ENCODE results near the gene VPS26B. TPM values are rescaled to one million over a fixed set of nuclear protein-coding genes. Genes with fewer than 3 reads are reported as not detected.

The VPS26B gene
- total and polyA plus RNA-seq, 2 experiments from 2014 or later: 43.9 to 56.5 TPM

DNA sequence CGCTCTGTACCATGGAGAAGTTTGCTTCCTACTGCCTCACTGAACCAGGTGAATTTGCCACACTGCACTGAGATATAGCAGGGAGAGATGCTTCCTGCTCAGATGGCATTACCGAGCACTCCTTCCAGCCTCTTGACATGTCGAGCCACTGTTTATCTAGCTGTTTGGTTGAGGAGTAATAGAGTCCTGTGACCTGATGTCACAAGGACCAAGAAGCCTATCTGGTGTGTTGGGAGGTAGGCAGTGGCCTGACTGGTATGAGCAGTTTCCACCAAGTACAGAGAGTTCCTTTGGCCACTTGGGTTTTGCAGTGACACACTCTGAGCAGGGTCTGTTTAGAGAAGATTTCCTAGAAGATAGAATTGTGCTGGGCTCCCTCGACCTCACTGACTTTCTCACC is 34.1 kb downstream of the VPS26B start:
- peaks cover 20% of the 10 kb centered on the region for H3K36me3 ChIP-seq
- no peak for DNase-seq (ENCODE audit: low read depth in 1 of 2, low spot score in 1 of 2)
- TF ChIP-seq CTCF (IDR thresholded peaks at IDR 0.05; ENCODE audit: low read depth, low read length): no peak

DNA sequence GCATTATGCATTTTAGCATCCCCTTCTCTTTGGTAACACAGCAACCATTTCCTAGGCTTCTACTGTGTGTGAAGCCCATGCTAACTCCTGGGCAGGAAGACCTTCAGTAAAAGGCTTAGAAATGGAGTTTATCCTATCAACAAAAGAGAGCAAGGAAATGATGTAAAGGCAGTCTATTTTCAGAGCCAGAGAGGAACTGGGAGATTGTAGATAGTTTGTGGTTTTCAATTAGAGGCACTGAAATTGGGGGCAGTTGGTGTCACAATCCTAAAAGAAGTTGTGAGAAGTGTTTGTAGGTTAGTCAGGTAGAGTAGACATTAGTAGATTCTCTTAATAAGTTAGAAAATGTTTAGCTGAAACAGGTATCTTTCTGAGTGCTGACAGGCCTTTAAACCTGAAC is 36.0 kb downstream of the VPS26B start:
- TF ChIP-seq CTCF (IDR thresholded peaks at IDR 0.05; ENCODE audit: low read depth, low read length): no peak
- H3K4me3 ChIP-seq: no peak overlapping the region
- peaks cover 20% of the 10 kb centered on the region for H3K36me3 ChIP-seq
- no peak for DNase-seq (ENCODE audit: low read depth in 1 of 2, low spot score in 1 of 2)
- no peaks in the 10 kb centered on the region for H3K4me1 ChIP-seq (ENCODE audit: low read depth)
- H3K9me3 ChIP-seq (ENCODE audit: low read depth): no peaks in the 10 kb centered on the region
- H3K27me3 ChIP-seq: no peaks in the 10 kb centered on the region
- no peak overlapping the region for H3K27ac ChIP-seq

More for the DNA sequence above, 34.1 kb downstream of the VPS26B start:
- Histone ChIP-seq H3K27me3 (no peaks in the 10 kb centered on the region), H3K4me3 (no peak overlapping the region), H3K27ac (no peak overlapping the region), H3K4me1 (ENCODE audit: low read depth) (no peaks in the 10 kb centered on the region), H3K9me3 (ENCODE audit: low read depth) (no peaks in the 10 kb centered on the region)

- no peak overlapping the region for H3K4me3 ChIP-seq
- no peak for TF ChIP-seq CTCF (IDR thresholded peaks at IDR 0.05; ENCODE audit: low read depth, low read length)
- H3K36me3 ChIP-seq: peaks cover 20% of the 10 kb centered on the region
- DNase-seq (ENCODE audit: low read depth in 1 of 2, low spot score in 1 of 2): no peak
- H3K9me3 ChIP-seq (ENCODE audit: low read depth): no peaks in the 10 kb centered on the region
- no peak overlapping the region for H3K27ac ChIP-seq
- no peaks in the 10 kb centered on the region for H3K4me1 ChIP-seq (ENCODE audit: low read depth)
- no peaks in the 10 kb centered on the region for H3K27me3 ChIP-seq
Observed at GRCh38 chr11:134260983-134261382, 36.5 kb downstream of the VPS26B start.

- Histone ChIP-seq H3K36me3 (peaks cover 20% of the 10 kb centered on the region), H3K27ac (no peak overlapping the region), H3K27me3 (no peaks in the 10 kb centered on the region), H3K4me1 (ENCODE audit: low read depth) (no peaks in the 10 kb centered on the region), H3K4me3 (no peak overlapping the region), H3K9me3 (ENCODE audit: low read depth) (no peaks in the 10 kb centered on the region)
- DNase-seq (ENCODE audit: low read depth in 1 of 2, low spot score in 1 of 2): peak; percentile 24 to 31
- TF ChIP-seq CTCF (IDR thresholded peaks at IDR 0.05; ENCODE audit: low read depth, low read length): peak; percentile 61
Observed at GRCh38 chr11:134261626-134262488, 37.4 kb downstream of the VPS26B start.

DNA sequence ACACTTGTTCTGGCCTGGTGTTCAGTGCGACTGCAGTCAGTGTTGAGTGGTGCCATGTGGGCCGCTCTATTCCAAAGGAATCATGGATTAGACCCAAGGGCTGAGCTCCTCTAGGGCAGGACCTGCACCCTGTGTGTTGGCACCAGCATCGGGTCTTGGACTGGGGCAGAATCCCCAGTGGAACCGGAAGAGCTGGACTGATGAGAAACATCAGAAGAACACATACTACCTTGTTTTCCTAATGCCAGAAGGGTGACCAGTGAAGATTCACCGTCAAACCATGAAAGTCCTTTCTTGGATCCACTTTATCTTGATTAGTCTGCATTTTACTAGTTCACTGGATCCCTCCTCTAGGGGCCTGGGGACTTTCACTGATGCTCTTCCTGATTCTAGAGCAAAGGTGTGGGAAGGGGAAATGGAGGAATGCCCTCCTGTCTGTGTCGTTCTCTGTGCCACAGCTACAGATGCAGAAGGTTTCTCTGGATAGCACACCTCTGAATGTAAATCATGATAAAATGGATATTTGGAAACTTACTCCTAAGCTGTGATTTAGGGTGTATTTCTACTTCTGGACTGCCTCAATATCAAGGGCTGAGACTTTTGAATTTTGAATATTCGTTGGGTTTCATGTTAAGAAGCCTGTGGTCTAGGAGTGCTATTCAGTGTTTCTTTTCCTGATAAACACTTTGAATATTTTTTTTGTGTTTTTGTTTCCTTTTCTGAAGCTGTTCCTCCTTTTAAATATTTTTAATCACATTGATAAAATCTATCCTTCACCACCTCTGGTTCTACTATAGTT is 40.7 kb downstream of the VPS26B start:
- no peak for DNase-seq (ENCODE audit: low read depth in 1 of 2, low spot score in 1 of 2)
- Histone ChIP-seq H3K9me3 (ENCODE audit: low read depth) (no peaks in the 10 kb centered on the region), H3K27me3 (no peaks in the 10 kb centered on the region), H3K27ac (no peak overlapping the region), H3K4me3 (no peak overlapping the region), H3K4me1 (ENCODE audit: low read depth) (no peaks in the 10 kb centered on the region), H3K36me3 (peaks cover 8% of the 10 kb centered on the region)
- TF ChIP-seq CTCF (IDR thresholded peaks at IDR 0.05; ENCODE audit: low read depth, low read length): no peak

Measured in cardiac muscle cell (in vitro differentiated cells and primary cell).